Thymus (tissue), 11 donors: ENCODE results near the gene SMURF2. TPM values are rescaled to one million over a fixed set of nuclear protein-coding genes. Genes with fewer than 3 reads are reported as not detected.

ENCODE experiments used
- DNase-seq, 9 donors: peaks; one replicate each; pipeline ENCODE4 v3.0.0-alpha.2; 2013; ENCODE audit warnings: low spot score in 9 of 9, low read depth in 6 of 9, missing footprints in 1 of 9
- H3K27ac ChIP-seq, 2 donors: one replicate each; pipeline ENCODE4 v1.5.1; 2013; ENCODE audit warnings: control low read depth in 1 of 2, low read depth in 1 of 2, low read length in 1 of 2, mild to moderate bottlenecking in 1 of 2, moderate library complexity in 1 of 2
- H3K27me3 ChIP-seq, 2 donors: one replicate each; pipeline ENCODE4 v1.5.1; 2013; ENCODE audit warnings: low read length in 1 of 2; ENCODE audit not compliant: control insufficient read depth in 2 of 2, insufficient read depth in 1 of 2
- H3K36me3 ChIP-seq, 2 donors: one replicate each; pipeline ENCODE4 v1.5.1; 2013; ENCODE audit warnings: low read length in 1 of 2, mild to moderate bottlenecking in 1 of 2, moderate library complexity in 1 of 2; ENCODE audit not compliant: control insufficient read depth in 2 of 2, insufficient read depth in 2 of 2
- H3K4me1 ChIP-seq, 2 donors: one replicate each; pipeline ENCODE4 v1.5.1; 2013; ENCODE audit warnings: low read length in 2 of 2; ENCODE audit not compliant: control insufficient read depth in 2 of 2, insufficient read depth in 2 of 2
- H3K4me3 ChIP-seq, 2 donors: one replicate each; pipeline ENCODE4 v1.5.1; 2013; ENCODE audit warnings: low read length in 2 of 2, control low read depth in 1 of 2, mild to moderate bottlenecking in 1 of 2
- H3K9me3 ChIP-seq, 2 donors: one replicate each; pipeline ENCODE4 v1.5.1; 2013; ENCODE audit warnings: low read length in 1 of 2, mild to moderate bottlenecking in 1 of 2; ENCODE audit not compliant: control insufficient read depth in 2 of 2, insufficient read depth in 1 of 2
- WGBS: extraction: QIAGEN DNeasy Blood & Tissue Kit; methylation state at CpG from one replicate; pipeline ENCODE4 v1.1.7; 2013; 5-methylcytosine and 5-hydroxymethylcytosine counted together
- polyA plus RNA-seq: library from polyadenylated mRNA; stranded (reverse); fragments of 200-250 nt; gene quantifications from one replicate; pipeline ENCODE4 v1.2.3, GENCODE V29; 2013
- total RNA-seq: library from RNA; stranded (reverse); fragments of 120-200 nt; gene quantifications from one replicate; pipeline ENCODE4 v1.2.4, GENCODE V29; 2013
- donor health status: healthy.

SMURF2 gene
- total and polyA plus RNA-seq, 2 donors: 14.1 to 29.7 TPM

DNA sequence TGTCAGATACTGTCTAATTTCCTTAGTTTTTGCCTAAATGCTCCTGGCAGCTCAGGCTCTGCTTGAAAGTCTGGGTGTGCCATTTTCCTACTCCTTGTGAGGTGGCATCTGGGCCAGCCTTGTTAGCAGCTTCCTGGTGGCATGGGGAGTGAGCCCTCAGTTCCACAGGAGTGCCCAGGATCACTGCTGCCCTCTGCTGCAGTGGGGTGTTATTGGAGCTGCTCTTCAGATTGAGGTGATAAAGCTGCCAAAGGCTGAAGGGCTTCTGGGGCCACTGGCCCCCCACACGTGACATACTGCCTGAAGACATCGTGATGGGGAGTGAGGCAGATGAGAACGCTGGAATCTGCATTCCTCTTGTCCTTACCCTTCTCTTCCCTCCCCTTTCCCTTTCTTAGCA, 127.9 kb downstream of the SMURF2 start:
- Histone ChIP-seq H3K36me3 (peaks cover 72 to 96% of the 10 kb centered on the region in 2 donors), H3K27ac (no peak overlapping the region), H3K4me3 (no peak overlapping the region), H3K27me3 (no peaks in the 10 kb centered on the region), H3K9me3 (no peaks in the 10 kb centered on the region), H3K4me1 (no peaks in the 10 kb centered on the region)
- peak in 2 of 9 donors; percentile 7 to 17 for DNase-seq
- WGBS: 97% methylated on average over 3 of the region's 3 CpGs

DNA sequence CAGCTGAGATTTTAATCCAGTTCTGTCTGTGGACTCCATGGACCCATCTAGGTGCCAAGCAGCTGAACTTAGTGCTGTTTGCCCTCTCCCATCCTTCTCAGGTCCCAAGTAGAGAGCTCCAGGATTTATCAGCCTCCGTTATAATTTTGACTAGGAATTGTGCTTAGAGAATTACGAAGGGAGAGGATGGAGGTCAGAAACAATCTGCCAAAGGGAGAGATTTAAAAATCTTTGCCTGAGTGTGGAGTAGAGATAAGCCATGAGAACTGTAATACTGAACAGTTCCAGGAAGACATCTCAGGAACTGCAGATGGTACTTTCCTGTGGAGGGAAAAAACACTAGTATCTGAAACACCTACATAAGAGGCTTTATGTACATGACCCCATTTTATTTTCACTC, 128.3 kb downstream of the SMURF2 start:
- no peak overlapping the region for H3K4me3 ChIP-seq
- H3K27me3 ChIP-seq: no peaks in the 10 kb centered on the region
- H3K9me3 ChIP-seq: no peaks in the 10 kb centered on the region
- DNase-seq: no peak
- H3K36me3 ChIP-seq: peaks cover 75 to 98% of the 10 kb centered on the region in 2 donors
- H3K4me1 ChIP-seq: no peaks in the 10 kb centered on the region
- WGBS: over 99% methylated on average over 2 of the region's 2 CpGs
- H3K27ac ChIP-seq: no peak overlapping the region

DNA sequence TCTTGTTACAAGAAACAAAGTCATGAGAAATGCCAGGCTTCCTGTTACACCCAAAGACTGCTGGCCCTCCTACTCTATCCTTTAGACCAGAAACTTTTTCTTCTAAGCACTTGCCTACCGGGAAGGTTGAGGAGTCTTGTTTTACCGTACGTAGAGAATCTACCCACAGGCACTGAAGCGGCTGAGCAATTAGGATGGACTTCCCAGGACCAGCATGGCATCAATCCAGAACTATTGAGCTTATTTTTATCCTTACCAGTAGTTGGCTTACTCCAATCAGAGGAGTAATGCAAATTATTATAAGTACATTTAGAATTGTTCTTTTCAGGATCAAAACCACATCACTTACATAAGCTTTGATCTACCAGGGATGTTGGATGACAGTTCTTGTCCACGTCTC, 129.7 kb downstream of the SMURF2 start:
- 97% methylated on average over 5 of the region's 5 CpGs for WGBS
- Histone ChIP-seq H3K4me1 (no peaks in the 10 kb centered on the region), H3K9me3 (no peaks in the 10 kb centered on the region), H3K27me3 (no peaks in the 10 kb centered on the region), H3K36me3 (peaks cover 73 to 99% of the 10 kb centered on the region in 2 donors), H3K27ac (no peak overlapping the region), H3K4me3 (no peak overlapping the region)
- DNase-seq: no peak

DNA sequence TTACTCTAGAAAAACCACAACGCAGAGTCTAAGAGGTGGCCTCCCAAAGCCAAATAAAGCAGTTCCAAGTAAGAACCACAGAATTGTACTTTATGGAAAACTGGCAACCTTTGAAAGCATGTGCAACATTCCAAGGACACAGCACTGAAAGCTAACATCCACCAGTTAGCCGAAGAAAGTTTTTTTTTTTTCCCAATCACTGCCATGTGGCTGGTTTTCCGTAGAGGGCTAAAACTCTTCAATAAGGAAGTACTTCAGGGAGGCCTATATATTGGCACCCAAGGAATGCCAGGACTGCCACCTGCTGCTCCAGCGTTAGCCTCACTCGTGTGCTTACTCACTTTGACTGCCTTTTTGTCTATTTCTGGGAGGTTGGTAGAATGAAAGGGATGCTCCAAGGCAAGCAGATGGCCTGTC, 130.1 kb downstream of the SMURF2 start:
- no peaks in the 10 kb centered on the region for H3K9me3 ChIP-seq
- 98% methylated on average over 5 of the region's 5 CpGs for WGBS
- no peaks in the 10 kb centered on the region for H3K4me1 ChIP-seq
- no peak overlapping the region for H3K27ac ChIP-seq
- no peak for DNase-seq
- no peaks in the 10 kb centered on the region for H3K27me3 ChIP-seq
- H3K4me3 ChIP-seq: no peak overlapping the region
- peaks cover 74 to 99% of the 10 kb centered on the region in 2 donors for H3K36me3 ChIP-seq

DNA sequence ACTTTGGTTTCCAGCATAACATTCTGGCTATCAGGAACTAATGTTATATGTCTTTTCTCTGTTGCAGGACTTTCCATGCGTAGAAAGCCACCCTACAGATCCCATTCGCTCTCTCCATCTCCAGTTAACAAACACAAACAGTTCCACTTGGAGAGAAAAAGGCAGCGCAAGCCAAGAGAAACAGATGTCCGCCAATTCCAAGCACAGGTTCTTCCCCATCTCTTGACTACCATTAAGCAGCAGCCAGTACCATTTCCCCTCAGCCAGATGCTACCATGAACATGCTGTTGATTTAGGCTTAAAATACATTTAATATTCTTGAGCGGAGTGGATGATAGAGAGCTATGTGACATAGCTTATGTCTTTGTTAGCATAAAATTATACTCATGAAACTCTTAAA, 132.9 kb downstream of the SMURF2 start:
- H3K36me3 ChIP-seq: peaks cover 49 to 98% of the 10 kb centered on the region in 2 donors

DNA sequence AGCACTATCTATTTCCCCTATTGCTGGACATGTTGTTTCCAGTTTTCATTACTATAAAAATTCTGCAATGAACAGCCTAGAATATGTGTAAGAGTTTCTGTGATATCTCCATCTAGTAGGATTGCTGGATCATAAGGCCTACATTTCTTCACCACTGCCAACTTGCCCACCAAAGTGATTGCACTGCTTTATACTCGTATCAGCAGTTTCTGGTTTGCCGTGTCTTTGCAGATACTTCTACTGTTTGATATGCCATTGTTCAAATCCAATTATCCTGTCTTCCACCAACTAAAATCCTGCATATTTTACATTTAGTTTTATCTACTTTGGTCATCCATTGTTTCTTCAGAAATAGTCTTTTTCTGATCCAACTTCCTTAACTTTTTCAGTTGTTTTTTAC, 134.2 kb downstream of the SMURF2 start:
- no peak overlapping the region for H3K4me3 ChIP-seq
- H3K27ac ChIP-seq: no peak overlapping the region
- no peaks in the 10 kb centered on the region for H3K9me3 ChIP-seq
- no peaks in the 10 kb centered on the region for H3K4me1 ChIP-seq
- peaks cover 46 to 98% of the 10 kb centered on the region in 2 donors for H3K36me3 ChIP-seq
- 98% methylated on average over 2 of the region's 2 CpGs for WGBS
- no peaks in the 10 kb centered on the region for H3K27me3 ChIP-seq
- no peak for DNase-seq

More for the DNA sequence above, 132.9 kb downstream of the SMURF2 start:
- Histone ChIP-seq H3K9me3 (no peaks in the 10 kb centered on the region), H3K27ac (no peak overlapping the region), H3K27me3 (no peaks in the 10 kb centered on the region), H3K4me1 (no peaks in the 10 kb centered on the region), H3K4me3 (no peak overlapping the region)
- WGBS: 99% methylated on average over 5 of the region's 5 CpGs
- DNase-seq: no peak

DNA sequence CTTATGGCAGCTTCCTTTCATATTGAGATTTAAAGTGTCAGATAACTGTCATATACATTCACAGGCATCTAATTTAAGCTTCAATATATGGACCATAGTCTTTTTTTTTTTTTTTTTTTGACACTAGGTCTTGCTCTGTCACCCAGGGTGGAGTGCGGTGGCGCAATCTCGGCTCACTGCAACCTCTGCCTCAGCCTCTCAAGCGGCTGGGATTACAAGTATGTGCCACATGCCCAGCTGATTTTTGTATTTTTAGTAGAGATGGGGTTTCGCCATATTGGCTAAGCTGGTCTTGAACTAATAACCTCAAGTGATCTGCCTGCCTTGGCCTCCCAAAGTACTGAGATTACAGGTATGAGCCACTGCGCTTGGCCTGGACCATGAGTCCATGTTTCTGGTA, 141.7 kb downstream of the SMURF2 start:
- no peaks in the 10 kb centered on the region for H3K9me3 ChIP-seq
- no peak for DNase-seq
- no peak overlapping the region for H3K4me3 ChIP-seq
- no peaks in the 10 kb centered on the region for H3K4me1 ChIP-seq
- 96% methylated on average over 6 of the region's 6 CpGs for WGBS
- H3K36me3 ChIP-seq: peaks cover 39 to 84% of the 10 kb centered on the region in 2 donors
- no peaks in the 10 kb centered on the region for H3K27me3 ChIP-seq
- H3K27ac ChIP-seq: no peak overlapping the region

DNA sequence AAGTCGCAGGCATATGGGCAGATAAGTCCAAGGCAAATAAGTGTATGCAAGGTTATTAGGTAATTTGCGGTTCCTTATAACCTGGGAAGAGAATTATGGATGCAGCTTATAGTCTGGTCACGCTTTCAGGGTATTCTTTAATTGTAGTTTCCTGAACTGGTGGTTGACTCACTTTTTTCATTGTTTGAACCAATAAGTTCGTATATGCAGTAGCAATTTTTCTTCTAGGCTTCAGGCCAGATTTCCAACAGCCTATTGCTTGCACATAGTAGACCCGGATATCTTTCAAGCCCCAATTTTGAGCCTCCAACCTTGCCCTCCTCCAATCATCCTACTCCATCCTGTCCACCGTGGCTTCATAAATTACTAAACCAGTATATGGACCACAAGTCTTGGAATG, 142.5 kb downstream of the SMURF2 start:
- no peaks in the 10 kb centered on the region for H3K4me1 ChIP-seq
- no peaks in the 10 kb centered on the region for H3K9me3 ChIP-seq
- H3K36me3 ChIP-seq: peaks cover 44 to 85% of the 10 kb centered on the region in 2 donors
- no peaks in the 10 kb centered on the region for H3K27me3 ChIP-seq
- H3K27ac ChIP-seq: no peak overlapping the region
- 98% methylated on average over 6 of the region's 6 CpGs for WGBS
- no peak for DNase-seq
- H3K4me3 ChIP-seq: no peak overlapping the region

DNA sequence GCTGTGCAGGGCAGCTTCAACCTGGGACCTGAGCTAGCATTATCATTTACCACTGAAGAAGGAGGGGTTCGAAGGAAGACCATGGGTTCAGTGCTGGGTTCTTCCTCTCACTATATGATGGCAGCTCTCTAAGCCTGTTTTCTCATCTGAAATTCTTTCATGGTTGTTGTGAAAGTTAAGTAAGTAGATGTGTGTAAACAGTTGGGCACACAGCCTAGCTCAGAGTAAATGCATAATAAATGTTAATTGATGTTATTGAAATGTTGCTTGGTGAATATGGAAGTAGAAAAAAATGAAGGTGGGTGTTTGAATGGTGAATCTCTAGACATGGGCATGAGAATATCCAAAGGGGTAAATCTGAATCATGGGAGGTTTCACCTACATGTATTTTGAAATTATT, 146.3 kb downstream of the SMURF2 start:
- Histone ChIP-seq H3K36me3 (peaks cover 37 to 90% of the 10 kb centered on the region in 2 donors), H3K4me3 (no peak overlapping the region), H3K4me1 (no peaks in the 10 kb centered on the region), H3K27me3 (no peaks in the 10 kb centered on the region), H3K9me3 (no peaks in the 10 kb centered on the region), H3K27ac (no peak overlapping the region)
- WGBS: 96% methylated on average over 1 of the region's 1 CpG
- DNase-seq: no peak

DNA sequence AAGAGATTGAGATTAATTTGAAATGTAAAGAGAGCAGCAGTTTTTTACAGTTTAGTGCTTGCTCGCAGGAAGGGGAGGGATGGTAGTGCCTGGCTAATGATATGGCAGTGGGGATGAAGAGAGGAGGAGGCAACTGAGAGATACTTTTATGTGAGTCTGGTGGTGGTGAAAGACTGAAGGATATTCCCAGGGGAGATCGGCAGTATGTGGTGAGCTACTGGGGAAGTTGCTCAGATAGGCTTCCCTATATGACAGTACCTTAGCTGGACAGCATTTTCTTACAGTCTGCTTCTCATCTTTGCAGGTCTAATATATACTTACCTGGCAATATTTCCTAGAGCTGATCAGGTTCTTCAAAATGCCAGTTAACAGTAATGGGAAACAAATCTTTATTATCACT, 146.7 kb downstream of the SMURF2 start:
- Histone ChIP-seq H3K36me3 (peaks cover 37 to 90% of the 10 kb centered on the region in 2 donors), H3K4me1 (no peaks in the 10 kb centered on the region), H3K4me3 (no peak overlapping the region), H3K27me3 (no peaks in the 10 kb centered on the region), H3K27ac (no peak overlapping the region), H3K9me3 (no peaks in the 10 kb centered on the region)
- no peak for DNase-seq
- WGBS: 97% methylated on average over 2 of the region's 2 CpGs
